Stimulated activated CD4-positive, alpha-beta T cell treated with anti-CD3 and anti-CD28 coated beads, Interleukin-1b, Interleukin-23, amount 100 ng/mL, for 48 hours (primary cell): ENCODE results near the gene RALGAPA2.

Experiments
- DNase-seq: peaks from one replicate; pipeline ENCODE4 v3.0.0-alpha.2; 2020

The RALGAPA2 gene

GRCh38 chr20:20712474-20713243 is at the start of gene RALGAPA2:
RALGAPA2 (minus strand) TSS chr20:20712644; CDS start chr20:20712480, 164 bp downstream.
- DNase-seq: peak; percentile 95

- DNase-seq: no peak
Measured at GRCh38 chr20:20761301-20761700, 48.9 kb upstream of the RALGAPA2 start.

GRCh38 chr20:20759132-20759531 is 46.7 kb upstream of the RALGAPA2 start:
- DNase-seq: no peak

- no peak for DNase-seq
Measured at GRCh38 chr20:20755674-20756319, 43.4 kb upstream of the RALGAPA2 start.

- no peak for DNase-seq
Measured at GRCh38 chr20:20755231-20755630, 42.8 kb upstream of the RALGAPA2 start.

GRCh38 chr20:20754714-20755113 is 42.3 kb upstream of the RALGAPA2 start:
- DNase-seq: no peak

- no peak for DNase-seq
Measured at GRCh38 chr20:20752712-20753111, 40.3 kb upstream of the RALGAPA2 start.

- no peak for DNase-seq
Measured at GRCh38 chr20:20747298-20747697, 34.9 kb upstream of the RALGAPA2 start.

GRCh38 chr20:20744170-20744725 is 31.8 kb upstream of the RALGAPA2 start:
- no peak for DNase-seq

GRCh38 chr20:20743511-20744169 is 31.2 kb upstream of the RALGAPA2 start:
- no peak for DNase-seq

- DNase-seq: no peak
Measured at GRCh38 chr20:20741087-20742045, 28.9 kb upstream of the RALGAPA2 start.

- DNase-seq: no peak
Measured at GRCh38 chr20:20740541-20740940, 28.1 kb upstream of the RALGAPA2 start.

GRCh38 chr20:20737158-20737557 is 24.7 kb upstream of the RALGAPA2 start:
- no peak for DNase-seq

GRCh38 chr20:20736303-20736702 is 23.9 kb upstream of the RALGAPA2 start:
- no peak for DNase-seq

- no peak for DNase-seq
Measured at GRCh38 chr20:20734475-20734948, 22.1 kb upstream of the RALGAPA2 start.

- DNase-seq: no peak
Measured at GRCh38 chr20:20733943-20734342, 21.5 kb upstream of the RALGAPA2 start.

- no peak for DNase-seq
Measured at GRCh38 chr20:20732641-20733040, 20.2 kb upstream of the RALGAPA2 start.

- no peak for DNase-seq
Measured at GRCh38 chr20:20731945-20732296, 19.5 kb upstream of the RALGAPA2 start.

- DNase-seq: no peak
Measured at GRCh38 chr20:20731000-20731944, 18.8 kb upstream of the RALGAPA2 start.

- no peak for DNase-seq
Measured at GRCh38 chr20:20729563-20729962, 17.1 kb upstream of the RALGAPA2 start.

GRCh38 chr20:20721489-20721888 is 9.0 kb upstream of the RALGAPA2 start:
- no peak for DNase-seq
